DND-41 (cell line): ENCODE measurements around the gene GPR68.
A peak's percentile ranks its signal among the peaks of the same experiment; 100 is the strongest.
"Not testable (repeated sequence)": the region's sequence is repeated elsewhere in the genome, so short reads cannot be mapped to it uniquely, and the experiment has no call there.

Source experiments
- ATAC-seq: fragments of 200-7000 bp; cut with Tn5 transposase; 3 replicates; pipeline ENCODE4 v1.9.1; 2021; ENCODE audit warnings: low read depth; ENCODE audit not compliant: insufficient read depth
- DNase-seq: peaks from one replicate; pipeline ENCODE4 v3.0.0-alpha.2; 2020
- H2AFZ ChIP-seq: 2 replicates; pipeline ENCODE4 v1.6.0; 2012; ENCODE audit warnings: low read depth, low read length
- H3K27ac ChIP-seq: 2 replicates; pipeline ENCODE4 v1.5.1; 2012; ENCODE audit warnings: low read length, inconsistent platforms
- H3K27me3 ChIP-seq: fragments of 200-600 bp; sonication (generic); 2 replicates; pipeline ENCODE4 v1.6.0; 2012; ENCODE audit warnings: low read length, mild to moderate bottlenecking, inconsistent platforms; ENCODE audit not compliant: insufficient read depth, poor library complexity
- H3K36me3 ChIP-seq: 2 replicates; pipeline ENCODE4 v1.5.1; 2012; ENCODE audit warnings: low read length, inconsistent platforms; ENCODE audit not compliant: insufficient read depth
- H3K4me1 ChIP-seq: 2 replicates; pipeline ENCODE4 v1.5.1; 2012; ENCODE audit warnings: mild to moderate bottlenecking, low read length; ENCODE audit not compliant: insufficient read depth
- H3K4me2 ChIP-seq: 2 replicates; pipeline ENCODE4 v1.6.0; 2012; ENCODE audit warnings: mild to moderate bottlenecking, moderate library complexity, low read length, inconsistent platforms; ENCODE audit not compliant: insufficient read depth
- H3K4me3 ChIP-seq, 2 experiments: fragments of 200-600 bp in 1 of 2; shearing (Covaris generic) in 1 of 2; 2 replicates each; pipeline ENCODE4 v1.5.1; 2012 to 2016; ENCODE audit warnings: inconsistent platforms in 2 of 2, low read length in 2 of 2, mild to moderate bottlenecking in 2 of 2, low read depth in 1 of 2, moderate library complexity in 1 of 2
- H3K79me2 ChIP-seq: 2 replicates; pipeline ENCODE4 v1.6.0; 2012; ENCODE audit warnings: low read length, inconsistent platforms; ENCODE audit not compliant: insufficient read depth
- H3K9ac ChIP-seq: 2 replicates; pipeline ENCODE4 v1.6.0; 2012; ENCODE audit warnings: low read depth, mild to moderate bottlenecking, inconsistent platforms, low read length, moderate library complexity
- H3K9me3 ChIP-seq: 2 replicates; pipeline ENCODE4 v1.5.1; 2012; ENCODE audit warnings: low read length, moderate library complexity, mild to moderate bottlenecking, inconsistent platforms; ENCODE audit not compliant: insufficient read depth, severe bottlenecking
- H4K20me1 ChIP-seq: 2 replicates; pipeline ENCODE4 v1.6.0; 2012; ENCODE audit warnings: low read length; ENCODE audit not compliant: insufficient read depth
- EZH2 ChIP-seq: IDR thresholded peaks from 3 replicates; pipeline ENCODE4 v1.6.1; 2012; ENCODE audit warnings: borderline replicate concordance, low read depth, mild to moderate bottlenecking, moderate library complexity, low read length, inconsistent platforms; ENCODE audit not compliant: severe bottlenecking
- TF ChIP-seq, protein P1 (sequence below): IDR thresholded peaks from 2 replicates; pipeline ENCODE4 v1.5.1; 2012; ENCODE audit warnings: borderline replicate concordance, low read length, moderate library complexity, mild to moderate bottlenecking; ENCODE audit not compliant: poor library complexity, severe bottlenecking; ENCODE audit errors: extremely low read depth

The GPR68 gene

DNA sequence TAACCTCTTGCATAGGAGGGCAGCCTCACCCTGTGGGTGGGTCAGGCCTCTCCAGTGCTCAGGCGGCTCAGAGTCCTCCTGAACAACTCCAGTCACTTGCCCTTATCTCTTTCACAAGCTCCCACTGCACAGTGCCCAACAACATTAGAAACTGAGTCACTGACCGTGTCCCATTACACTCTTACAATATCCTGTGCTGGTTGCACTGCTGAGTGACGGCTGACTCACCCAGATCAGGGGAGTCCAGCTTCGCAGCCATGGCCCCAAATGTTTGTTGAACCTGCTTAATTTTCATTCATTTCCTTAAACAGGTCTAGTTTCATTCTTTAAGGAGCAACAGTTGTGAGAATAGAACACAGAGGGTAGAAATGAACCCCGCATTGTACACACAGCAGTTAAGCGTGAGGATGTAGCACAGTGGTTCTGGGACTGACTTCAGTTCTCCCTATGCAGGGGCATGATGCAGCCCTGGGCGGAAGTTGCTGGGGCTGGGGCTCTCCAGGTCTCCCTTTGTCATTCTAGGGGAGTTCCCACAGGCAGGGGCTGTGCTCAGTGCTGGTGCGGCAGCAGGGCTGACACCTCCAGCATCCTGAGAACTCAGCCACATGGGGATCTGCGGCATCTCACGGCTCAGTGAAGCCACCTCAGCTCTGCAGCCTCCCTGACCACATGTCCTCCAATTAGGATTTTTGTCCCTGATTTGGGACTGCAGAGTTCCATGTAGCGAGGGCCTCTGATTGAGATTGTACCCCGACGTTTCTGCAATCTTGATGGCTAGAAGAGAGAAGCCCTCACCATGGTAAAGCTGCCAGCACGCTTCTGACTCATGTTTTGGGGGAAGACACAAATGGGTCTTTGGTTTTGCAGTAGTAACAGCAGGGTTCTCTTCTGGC, 16.1 kb downstream of the GPR68 start:
- H3K4me1 ChIP-seq: peaks cover 58% of the 10 kb centered on the region
- peak; percentile 66 for ATAC-seq
- peak overlapping the region; percentile 66 for H3K27ac ChIP-seq
- no peaks in the 10 kb centered on the region for H3K79me2 ChIP-seq
- no peak overlapping the region for H3K4me2 ChIP-seq
- no peak overlapping the region for H2AFZ ChIP-seq
- no peaks in the 10 kb centered on the region for H3K9me3 ChIP-seq
- no peak for TF ChIP-seq EZH2
- TF ChIP-seq, protein P1, sequence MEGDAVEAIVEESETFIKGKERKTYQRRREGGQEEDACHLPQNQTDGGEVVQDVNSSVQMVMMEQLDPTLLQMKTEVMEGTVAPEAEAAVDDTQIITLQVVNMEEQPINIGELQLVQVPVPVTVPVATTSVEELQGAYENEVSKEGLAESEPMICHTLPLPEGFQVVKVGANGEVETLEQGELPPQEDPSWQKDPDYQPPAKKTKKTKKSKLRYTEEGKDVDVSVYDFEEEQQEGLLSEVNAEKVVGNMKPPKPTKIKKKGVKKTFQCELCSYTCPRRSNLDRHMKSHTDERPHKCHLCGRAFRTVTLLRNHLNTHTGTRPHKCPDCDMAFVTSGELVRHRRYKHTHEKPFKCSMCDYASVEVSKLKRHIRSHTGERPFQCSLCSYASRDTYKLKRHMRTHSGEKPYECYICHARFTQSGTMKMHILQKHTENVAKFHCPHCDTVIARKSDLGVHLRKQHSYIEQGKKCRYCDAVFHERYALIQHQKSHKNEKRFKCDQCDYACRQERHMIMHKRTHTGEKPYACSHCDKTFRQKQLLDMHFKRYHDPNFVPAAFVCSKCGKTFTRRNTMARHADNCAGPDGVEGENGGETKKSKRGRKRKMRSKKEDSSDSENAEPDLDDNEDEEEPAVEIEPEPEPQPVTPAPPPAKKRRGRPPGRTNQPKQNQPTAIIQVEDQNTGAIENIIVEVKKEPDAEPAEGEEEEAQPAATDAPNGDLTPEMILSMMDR: no peak
- peak; percentile 84 for DNase-seq
- H3K9ac ChIP-seq: no peak overlapping the region; the same call in 1 of the 2 replicates
- no peak overlapping the region for H3K4me3 ChIP-seq
- H3K36me3 ChIP-seq: peaks cover 15% of the 10 kb centered on the region
- peaks cover 6% of the 10 kb centered on the region; the same call in 1 of the 2 replicates for H4K20me1 ChIP-seq
- H3K27me3 ChIP-seq: no peaks in the 10 kb centered on the region

DNA sequence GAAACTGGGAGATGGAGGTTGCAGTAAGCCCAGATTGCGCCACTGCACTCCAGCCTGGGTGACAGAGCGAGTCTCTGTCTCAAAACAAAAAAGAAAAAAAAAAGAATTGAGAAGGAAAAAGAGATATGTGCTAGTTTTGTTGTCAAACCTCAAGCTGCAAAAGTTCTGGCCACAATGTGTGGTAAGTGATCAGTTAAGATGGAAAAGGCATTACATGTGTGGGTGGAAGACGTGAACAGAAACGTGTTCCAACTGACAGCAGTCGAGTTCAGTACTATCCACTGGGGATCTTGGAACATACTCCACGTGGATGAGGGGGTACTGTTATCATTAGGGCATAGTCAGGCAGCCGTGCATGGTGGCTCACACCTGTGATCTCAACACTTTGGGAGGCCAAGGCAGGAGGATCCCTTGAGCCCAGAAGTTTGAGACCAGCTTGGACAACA, 17.3 kb downstream of the GPR68 start:
- Histone ChIP-seq H3K9ac (no peak overlapping the region), H4K20me1 (peaks cover 6% of the 10 kb centered on the region; the same call in 1 of the 2 replicates), H3K79me2 (no peaks in the 10 kb centered on the region), H2AFZ (no peak overlapping the region), H3K9me3 (no peaks in the 10 kb centered on the region), H3K36me3 (peaks cover 20% of the 10 kb centered on the region), H3K4me3 (no peak overlapping the region), H3K4me1 (peaks cover 57% of the 10 kb centered on the region), H3K27me3 (no peaks in the 10 kb centered on the region), H3K27ac (0 out of 2 replicates have a peak overlapping the region, but pooled peaks have one; percentile 7), H3K4me2 (no peak overlapping the region)
- ATAC-seq (no peak), DNase-seq (peak; percentile 41)
- no peak for TF ChIP-seq EZH2
- TF ChIP-seq, protein P1: no peak

DNA sequence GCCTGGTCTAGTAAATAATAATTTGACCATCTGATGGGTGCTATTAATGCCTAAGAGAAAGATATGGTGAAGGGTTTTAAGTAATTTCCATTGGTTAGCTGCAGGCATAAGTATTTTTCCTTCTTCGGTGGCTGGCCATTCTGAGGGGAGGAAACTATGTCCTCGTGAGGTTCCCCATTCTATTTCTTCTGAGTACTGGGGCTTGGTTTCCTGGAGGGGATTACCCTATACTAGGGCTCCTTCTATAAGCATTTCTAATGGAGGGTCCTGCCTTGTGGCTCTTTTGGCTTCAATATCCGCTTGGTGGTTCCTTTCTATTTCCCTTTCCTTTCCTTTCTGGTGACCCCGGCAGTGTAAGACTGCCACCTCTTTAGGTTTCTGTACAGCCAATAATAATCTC, 18.1 kb downstream of the GPR68 start:
- DNase-seq, ATAC-seq, H4K20me1 ChIP-seq, H3K9me3 ChIP-seq, H3K79me2 ChIP-seq, H3K4me2 ChIP-seq, H2AFZ ChIP-seq, H3K9ac ChIP-seq, H3K27ac ChIP-seq, H3K4me3 ChIP-seq, H3K27me3 ChIP-seq: not testable (repeated sequence)
- Histone ChIP-seq H3K36me3 (peaks cover 25% of the 10 kb centered on the region), H3K4me1 (peaks cover 49% of the 10 kb centered on the region)

DNA sequence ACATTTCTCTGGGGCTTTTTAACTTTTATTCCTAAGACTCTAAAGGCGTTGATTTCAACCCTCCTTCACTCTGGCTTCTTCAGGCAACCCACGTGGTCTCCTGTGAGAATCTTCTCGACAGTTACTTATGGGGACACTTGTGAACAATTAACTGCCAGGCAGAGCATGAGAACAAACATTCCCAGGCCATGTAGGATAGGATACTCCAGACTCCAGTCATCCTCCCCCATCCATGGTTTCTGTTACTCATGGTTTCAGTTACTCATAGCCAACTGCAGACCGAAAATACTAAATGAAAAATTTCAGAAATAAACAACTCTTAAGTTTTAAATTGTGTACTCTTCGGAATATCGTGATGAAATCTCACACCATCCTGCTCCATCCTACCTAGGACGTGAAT, 19.5 kb downstream of the GPR68 start:
- ATAC-seq: no peak
- TF ChIP-seq, protein P1: no peak
- TF ChIP-seq EZH2: no peak
- Histone ChIP-seq H3K27me3 (no peaks in the 10 kb centered on the region), H2AFZ (no peak overlapping the region), H3K4me1 (peaks cover 35% of the 10 kb centered on the region), H3K9ac (no peak overlapping the region), H3K27ac (no peak overlapping the region), H3K4me2 (no peak overlapping the region), H3K36me3 (peaks cover 39% of the 10 kb centered on the region), H3K9me3 (no peaks in the 10 kb centered on the region), H4K20me1 (peaks cover 6% of the 10 kb centered on the region; the same call in 1 of the 2 replicates), H3K79me2 (no peaks in the 10 kb centered on the region), H3K4me3 (no peak overlapping the region)
- no peak for DNase-seq
